ENCODE data around the gene ITPKB. TPM values are rescaled to one million over a fixed set of nuclear protein-coding genes. Genes with fewer than 3 reads are reported as not detected.
A peak's percentile ranks its signal among the peaks of the same experiment; 100 is the strongest.

The ITPKB gene
- polyA plus RNA-seq (2013, experiment 1 of 2) = 7.0 TPM
- polyA plus RNA-seq (2013, experiment 2 of 2) = 8.5 TPM

GRCh38 chr1:226738995-226739695, at the start of gene ITPKB:
ITPKB (minus strand) TSS chr1:226739282; CDS start chr1:226737458, 1,824 bp downstream.
- Histone ChIP-seq H3K27ac (ENCODE audit: low read depth, low read length) (no peak within 1 kb of the TSS), H3K36me3 (ENCODE audit: insufficient read depth, low read length) (no peaks in the 10 kb centered on the region), H3K9me3 (ENCODE audit: insufficient read depth, low read depth, low read length) (peaks cover 8% of the 10 kb centered on the region; the same call in 1 of the 2 replicates), H3K9ac (ENCODE audit: low read depth, low read length) (peak within 1 kb of the TSS; percentile 67), H3K4me1 (ENCODE audit: insufficient read depth, low read length) (peaks cover 18% of the 10 kb centered on the region), H3K27me3 (ENCODE audit: insufficient read depth, low read length) (peaks cover 60% of the 10 kb centered on the region), H3K4me3 (ENCODE audit: low read length) (peak within 1 kb of the TSS; percentile 80)
- WGBS = 1% methylated on average over 20 of the region's 23 CpGs

GRCh38 chr1:226787638-226788037, 48.6 kb upstream of the ITPKB start:
- no peak overlapping the region for H3K4me3 ChIP-seq (ENCODE audit: low read length)
- no peaks in the 10 kb centered on the region for H3K4me1 ChIP-seq (ENCODE audit: insufficient read depth, low read length)
- no peak overlapping the region for H3K9ac ChIP-seq (ENCODE audit: low read depth, low read length)
- no peak overlapping the region for H3K27ac ChIP-seq (ENCODE audit: low read depth, low read length)
- 91% methylated on average over 7 of the region's 7 CpGs for WGBS
- no peaks in the 10 kb centered on the region for H3K9me3 ChIP-seq (ENCODE audit: insufficient read depth, low read depth, low read length)
- H3K27me3 ChIP-seq (ENCODE audit: insufficient read depth, low read length) = no peaks in the 10 kb centered on the region
- no peaks in the 10 kb centered on the region for H3K36me3 ChIP-seq (ENCODE audit: insufficient read depth, low read length)

- WGBS = 94% methylated on average over 2 of the region's 2 CpGs
- H3K9me3 ChIP-seq (ENCODE audit: insufficient read depth, low read depth, low read length) = no peaks in the 10 kb centered on the region
Measured at GRCh38 chr1:226787071-226787470, 48.0 kb upstream of the ITPKB start.

GRCh38 chr1:226786550-226786949, 47.5 kb upstream of the ITPKB start:
- 90% methylated on average over 3 of the region's 3 CpGs for WGBS
- Histone ChIP-seq H3K9ac (ENCODE audit: low read depth, low read length) (no peak overlapping the region), H3K27ac (ENCODE audit: low read depth, low read length) (no peak overlapping the region), H3K36me3 (ENCODE audit: insufficient read depth, low read length) (no peaks in the 10 kb centered on the region), H3K4me3 (ENCODE audit: low read length) (no peak overlapping the region), H3K27me3 (ENCODE audit: insufficient read depth, low read length) (no peaks in the 10 kb centered on the region), H3K4me1 (ENCODE audit: insufficient read depth, low read length) (no peaks in the 10 kb centered on the region), H3K9me3 (ENCODE audit: insufficient read depth, low read depth, low read length) (no peaks in the 10 kb centered on the region)

More at GRCh38 chr1:226787071-226787470, 48.0 kb upstream of the ITPKB start:
- no peak overlapping the region for H3K27ac ChIP-seq (ENCODE audit: low read depth, low read length)
- no peak overlapping the region for H3K9ac ChIP-seq (ENCODE audit: low read depth, low read length)
- no peak overlapping the region for H3K4me3 ChIP-seq (ENCODE audit: low read length)
- no peaks in the 10 kb centered on the region for H3K4me1 ChIP-seq (ENCODE audit: insufficient read depth, low read length)
- H3K27me3 ChIP-seq (ENCODE audit: insufficient read depth, low read length) = no peaks in the 10 kb centered on the region
- H3K36me3 ChIP-seq (ENCODE audit: insufficient read depth, low read length) = no peaks in the 10 kb centered on the region

- Histone ChIP-seq H3K4me1 (ENCODE audit: insufficient read depth, low read length) (no peaks in the 10 kb centered on the region), H3K27me3 (ENCODE audit: insufficient read depth, low read length) (no peaks in the 10 kb centered on the region), H3K36me3 (ENCODE audit: insufficient read depth, low read length) (no peaks in the 10 kb centered on the region), H3K27ac (ENCODE audit: low read depth, low read length) (no peak overlapping the region), H3K9me3 (ENCODE audit: insufficient read depth, low read depth, low read length) (no peaks in the 10 kb centered on the region), H3K4me3 (ENCODE audit: low read length) (no peak overlapping the region), H3K9ac (ENCODE audit: low read depth, low read length) (no peak overlapping the region)
- WGBS = 96% methylated on average over 2 of the region's 2 CpGs
Measured at GRCh38 chr1:226785805-226786204, 46.7 kb upstream of the ITPKB start.

GRCh38 chr1:226784081-226785049, 45.3 kb upstream of the ITPKB start:
- Histone ChIP-seq H3K4me3 (ENCODE audit: low read length) (no peak overlapping the region), H3K9me3 (ENCODE audit: insufficient read depth, low read depth, low read length) (no peaks in the 10 kb centered on the region), H3K9ac (ENCODE audit: low read depth, low read length) (no peak overlapping the region), H3K27ac (ENCODE audit: low read depth, low read length) (no peak overlapping the region), H3K36me3 (ENCODE audit: insufficient read depth, low read length) (no peaks in the 10 kb centered on the region), H3K27me3 (ENCODE audit: insufficient read depth, low read length) (no peaks in the 10 kb centered on the region), H3K4me1 (ENCODE audit: insufficient read depth, low read length) (no peaks in the 10 kb centered on the region)
- WGBS = 87% methylated on average over 19 of the region's 19 CpGs

- H3K4me1 ChIP-seq (ENCODE audit: insufficient read depth, low read length) = no peaks in the 10 kb centered on the region
- 76% methylated on average over 3 of the region's 4 CpGs for WGBS
- no peaks in the 10 kb centered on the region for H3K36me3 ChIP-seq (ENCODE audit: insufficient read depth, low read length)
- H3K4me3 ChIP-seq (ENCODE audit: low read length) = no peak overlapping the region
- H3K27me3 ChIP-seq (ENCODE audit: insufficient read depth, low read length) = no peaks in the 10 kb centered on the region
- H3K27ac ChIP-seq (ENCODE audit: low read depth, low read length) = no peak overlapping the region
- H3K9me3 ChIP-seq (ENCODE audit: insufficient read depth, low read depth, low read length) = no peaks in the 10 kb centered on the region
- H3K9ac ChIP-seq (ENCODE audit: low read depth, low read length) = no peak overlapping the region
Measured at GRCh38 chr1:226782845-226783601, 43.9 kb upstream of the ITPKB start.

GRCh38 chr1:226781937-226782609, 43.0 kb upstream of the ITPKB start:
- H3K4me3 ChIP-seq (ENCODE audit: low read length) = no peak overlapping the region
- no peaks in the 10 kb centered on the region for H3K4me1 ChIP-seq (ENCODE audit: insufficient read depth, low read length)
- 94% methylated on average over 7 of the region's 7 CpGs for WGBS
- no peaks in the 10 kb centered on the region for H3K27me3 ChIP-seq (ENCODE audit: insufficient read depth, low read length)
- no peak overlapping the region for H3K9ac ChIP-seq (ENCODE audit: low read depth, low read length)
- H3K27ac ChIP-seq (ENCODE audit: low read depth, low read length) = no peak overlapping the region
- no peaks in the 10 kb centered on the region for H3K36me3 ChIP-seq (ENCODE audit: insufficient read depth, low read length)
- H3K9me3 ChIP-seq (ENCODE audit: insufficient read depth, low read depth, low read length) = no peaks in the 10 kb centered on the region

- no peaks in the 10 kb centered on the region for H3K27me3 ChIP-seq (ENCODE audit: insufficient read depth, low read length)
- H3K27ac ChIP-seq (ENCODE audit: low read depth, low read length) = no peak overlapping the region
- H3K4me1 ChIP-seq (ENCODE audit: insufficient read depth, low read length) = no peaks in the 10 kb centered on the region
- no peak overlapping the region for H3K9ac ChIP-seq (ENCODE audit: low read depth, low read length)
- no peaks in the 10 kb centered on the region for H3K36me3 ChIP-seq (ENCODE audit: insufficient read depth, low read length)
- H3K4me3 ChIP-seq (ENCODE audit: low read length) = no peak overlapping the region
- 92% methylated on average over 10 of the region's 10 CpGs for WGBS
- H3K9me3 ChIP-seq (ENCODE audit: insufficient read depth, low read depth, low read length) = no peaks in the 10 kb centered on the region
Measured at GRCh38 chr1:226779561-226779960, 40.5 kb upstream of the ITPKB start.

GRCh38 chr1:226778657-226779058, 39.6 kb upstream of the ITPKB start:
- WGBS = 86% methylated on average over 5 of the region's 5 CpGs
- Histone ChIP-seq H3K4me1 (ENCODE audit: insufficient read depth, low read length) (no peaks in the 10 kb centered on the region), H3K27ac (ENCODE audit: low read depth, low read length) (no peak overlapping the region), H3K27me3 (ENCODE audit: insufficient read depth, low read length) (no peaks in the 10 kb centered on the region), H3K9me3 (ENCODE audit: insufficient read depth, low read depth, low read length) (no peaks in the 10 kb centered on the region), H3K36me3 (ENCODE audit: insufficient read depth, low read length) (no peaks in the 10 kb centered on the region), H3K9ac (ENCODE audit: low read depth, low read length) (no peak overlapping the region), H3K4me3 (ENCODE audit: low read length) (no peak overlapping the region)
